AG09319 (cell line): ENCODE measurements around the gene CABYR.
"Not testable (repeated sequence)": the region's sequence is repeated elsewhere in the genome, so short reads cannot be mapped to it uniquely, and the experiment has no call there.

Experiments used
- DNase-seq: peaks from one replicate; pipeline ENCODE4 v3.0.0-alpha.2; 2010; ENCODE audit warnings: low read depth; ENCODE audit errors: extremely low read depth
- TF ChIP-seq, protein P1 (sequence below): IDR thresholded peaks from 2 replicates; pipeline ENCODE4 v1.5.1; 2011; ENCODE audit warnings: low read depth, mild to moderate bottlenecking, inconsistent platforms, low read length, moderate library complexity

CABYR gene

DNA sequence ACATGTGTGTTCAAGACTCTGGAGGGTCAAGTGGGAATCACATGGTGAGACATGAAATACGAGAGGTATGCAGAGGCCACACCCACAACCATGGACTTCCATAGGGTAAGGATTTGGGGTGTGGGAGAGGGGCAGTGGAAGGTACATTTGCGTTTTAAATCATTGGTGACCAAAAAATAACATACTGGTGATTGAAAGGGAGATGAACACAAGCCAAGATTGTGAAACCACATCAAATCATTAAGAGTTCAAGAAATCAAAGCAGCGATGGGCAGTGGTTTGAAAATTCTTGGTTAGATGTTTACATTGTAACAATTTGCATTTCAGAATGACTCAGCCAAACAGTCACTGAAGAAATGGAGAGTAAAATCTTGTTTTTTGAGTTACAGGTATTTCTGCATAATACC, 1.9 kb upstream of the CABYR start:
- DNase-seq = no peak
- TF ChIP-seq, protein P1, sequence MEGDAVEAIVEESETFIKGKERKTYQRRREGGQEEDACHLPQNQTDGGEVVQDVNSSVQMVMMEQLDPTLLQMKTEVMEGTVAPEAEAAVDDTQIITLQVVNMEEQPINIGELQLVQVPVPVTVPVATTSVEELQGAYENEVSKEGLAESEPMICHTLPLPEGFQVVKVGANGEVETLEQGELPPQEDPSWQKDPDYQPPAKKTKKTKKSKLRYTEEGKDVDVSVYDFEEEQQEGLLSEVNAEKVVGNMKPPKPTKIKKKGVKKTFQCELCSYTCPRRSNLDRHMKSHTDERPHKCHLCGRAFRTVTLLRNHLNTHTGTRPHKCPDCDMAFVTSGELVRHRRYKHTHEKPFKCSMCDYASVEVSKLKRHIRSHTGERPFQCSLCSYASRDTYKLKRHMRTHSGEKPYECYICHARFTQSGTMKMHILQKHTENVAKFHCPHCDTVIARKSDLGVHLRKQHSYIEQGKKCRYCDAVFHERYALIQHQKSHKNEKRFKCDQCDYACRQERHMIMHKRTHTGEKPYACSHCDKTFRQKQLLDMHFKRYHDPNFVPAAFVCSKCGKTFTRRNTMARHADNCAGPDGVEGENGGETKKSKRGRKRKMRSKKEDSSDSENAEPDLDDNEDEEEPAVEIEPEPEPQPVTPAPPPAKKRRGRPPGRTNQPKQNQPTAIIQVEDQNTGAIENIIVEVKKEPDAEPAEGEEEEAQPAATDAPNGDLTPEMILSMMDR = no peak

DNA sequence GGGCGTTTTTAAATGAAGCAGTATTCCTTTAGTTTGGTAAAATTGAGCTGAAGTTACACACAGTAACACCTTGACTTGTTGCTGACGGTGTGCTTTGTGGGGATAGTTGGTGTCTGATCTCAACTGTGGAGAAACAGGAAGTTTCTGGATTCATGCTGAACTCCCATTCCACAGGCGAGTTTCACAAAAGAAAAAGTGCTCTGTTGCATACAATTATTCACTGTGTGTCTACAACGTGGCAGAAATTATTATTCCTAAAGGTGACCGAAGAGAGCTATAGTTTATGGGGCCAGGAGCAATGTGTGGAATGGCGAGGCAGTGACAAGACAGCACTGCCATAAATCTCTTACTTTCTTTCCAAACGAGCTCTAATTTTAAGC, 463 bp upstream of the CABYR start:
- DNase-seq = no peak
- TF ChIP-seq, protein P1 = no peak

DNA sequence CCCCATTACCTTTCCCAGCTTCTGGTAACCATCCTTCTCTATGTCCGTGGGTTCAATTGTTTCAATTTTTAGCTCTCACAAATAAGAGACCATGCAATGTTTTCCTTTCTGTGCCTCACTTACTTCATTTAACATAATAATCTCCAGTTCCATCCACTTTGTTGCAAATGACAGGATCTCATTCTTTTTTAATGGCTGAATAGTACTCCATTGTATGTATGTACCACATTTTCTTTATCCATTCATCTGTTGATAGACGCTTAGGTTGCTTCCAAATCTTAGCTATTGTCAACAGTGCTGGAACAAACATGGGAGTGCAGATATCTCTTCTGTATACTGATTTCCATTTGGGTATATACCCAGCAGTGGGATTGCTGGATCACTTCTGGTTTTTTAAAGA, 1.8 kb downstream of the CABYR start:
- no peak for DNase-seq
- TF ChIP-seq, protein P1 = no peak

DNA sequence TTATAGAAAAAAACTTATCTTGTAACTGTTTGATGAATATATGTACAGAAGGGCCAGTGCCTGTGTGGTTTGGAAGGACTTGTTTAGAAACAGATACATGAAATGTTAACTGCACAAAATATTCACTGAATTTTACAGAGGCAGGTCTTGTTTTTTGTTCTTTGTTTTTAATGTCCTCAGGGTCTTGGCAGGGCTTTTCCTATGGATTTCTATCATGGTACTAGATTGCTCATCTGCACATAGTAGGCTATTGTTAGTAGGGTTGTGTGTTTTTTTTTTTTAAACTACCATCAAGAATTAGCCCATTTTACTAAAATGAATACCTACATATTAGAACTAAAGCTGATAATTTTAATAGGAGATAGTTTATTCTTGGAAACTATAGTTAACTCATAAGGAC, 3.5 kb downstream of the CABYR start:
- TF ChIP-seq, protein P1 = no peak
- no peak for DNase-seq

DNA sequence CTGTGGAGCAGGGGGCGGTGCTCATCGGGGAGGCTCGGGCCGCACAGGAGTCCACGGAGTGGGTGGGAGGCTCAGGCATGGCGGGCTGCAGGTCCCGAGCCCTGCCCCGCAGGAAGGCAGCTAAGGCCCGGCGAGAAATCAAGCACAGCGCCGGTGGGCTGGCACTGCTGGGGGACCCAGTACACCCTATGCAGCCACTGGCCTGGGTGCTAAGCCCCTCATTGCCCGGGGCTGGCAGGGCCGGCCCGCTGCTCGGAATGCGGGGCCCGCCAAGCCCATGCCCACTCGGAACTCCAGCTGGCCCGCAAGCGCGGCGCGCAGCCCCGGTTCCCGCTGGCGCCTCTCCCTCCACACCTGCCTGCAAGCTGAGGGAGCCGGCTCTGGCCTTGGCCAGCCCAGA, 10.7 kb downstream of the CABYR start:
- not testable (repeated sequence) for DNase-seq

DNA sequence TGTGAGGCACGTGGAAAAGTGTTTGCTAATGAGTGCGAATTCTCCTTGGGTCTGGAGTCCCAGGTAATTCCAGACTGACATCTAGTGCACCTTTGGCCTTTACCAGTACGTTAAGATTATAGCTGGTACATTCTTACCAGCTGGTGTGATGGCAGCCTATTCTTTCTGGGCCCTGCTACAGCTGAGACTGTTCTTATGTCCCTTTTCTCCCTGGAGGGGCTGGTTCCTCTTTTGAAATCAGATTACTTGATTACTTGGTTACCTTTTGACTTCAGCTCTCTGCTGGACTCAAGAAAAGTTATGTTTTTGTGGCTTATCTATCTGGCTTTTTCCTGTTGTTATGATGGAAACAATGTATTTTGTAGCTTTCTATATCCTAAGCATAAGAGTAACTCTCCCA, 14.5 kb downstream of the CABYR start:
- TF ChIP-seq, protein P1 = no peak
- no peak for DNase-seq

DNA sequence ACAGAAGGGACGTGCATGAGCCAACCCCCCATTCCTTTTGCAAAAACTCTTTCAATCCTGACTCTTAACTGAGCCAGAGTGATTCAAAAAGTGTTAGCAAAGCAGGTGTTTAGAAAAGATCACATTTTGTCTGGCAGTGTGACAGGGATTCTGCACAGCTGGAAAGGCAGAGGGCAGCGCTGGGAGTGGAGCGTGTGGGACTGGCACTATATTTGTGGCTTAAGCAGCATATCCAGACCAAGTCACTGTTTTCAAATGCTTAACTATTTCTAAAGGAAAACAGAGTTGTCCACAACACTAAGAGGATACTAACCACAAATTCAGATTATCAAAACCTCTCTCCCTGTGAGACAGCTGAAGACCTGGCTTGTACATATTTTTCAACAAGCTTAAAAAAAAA, 19.0 kb downstream of the CABYR start:
- DNase-seq = no peak

DNA sequence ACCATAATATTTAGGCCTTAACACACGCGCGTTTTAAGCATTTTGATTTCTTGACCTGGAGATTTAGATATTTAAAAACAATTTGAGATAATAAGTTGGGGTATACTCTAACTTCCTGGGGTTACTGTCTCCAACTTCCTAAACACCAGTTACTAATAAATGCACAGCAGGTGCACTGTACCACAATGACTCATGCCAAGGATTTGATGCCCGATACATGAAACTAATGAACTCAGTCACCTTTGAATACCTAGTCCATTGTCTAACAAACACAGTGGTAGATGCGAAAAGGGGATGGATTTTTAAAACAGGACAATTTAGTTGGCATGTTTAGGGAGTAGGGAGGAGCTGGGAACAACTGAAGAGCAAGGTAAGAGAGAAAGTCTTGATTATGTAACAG, 21.2 kb downstream of the CABYR start:
- DNase-seq = no peak
- TF ChIP-seq, protein P1 = no peak

More for the DNA sequence above, 19.0 kb downstream of the CABYR start:
- TF ChIP-seq, protein P1 = no peak
